ENCODE measurements around the gene PRSS56.

The PRSS56 gene

GRCh38 chr2:232479341-232480200 is 40.6 kb upstream of the PRSS56 start:
- H3K4me3 ChIP-seq (ENCODE audit: low read depth, low read length) = no peak overlapping the region
- no peak for TF ChIP-seq CTCF (IDR thresholded peaks at IDR 0.05; ENCODE audit: insufficient read depth, low read depth, low read length, missing control alignments)
- no peak for DNase-seq (ENCODE audit: low read depth)

GRCh38 chr2:232480201-232481190 is 39.7 kb upstream of the PRSS56 start:
- no peak for DNase-seq (ENCODE audit: low read depth)
- TF ChIP-seq CTCF (IDR thresholded peaks at IDR 0.05; ENCODE audit: insufficient read depth, low read depth, low read length, missing control alignments) = no peak

GRCh38 chr2:232481322-232482140 is 38.7 kb upstream of the PRSS56 start:
- no peak overlapping the region for H3K4me3 ChIP-seq (ENCODE audit: low read depth, low read length)
- no peak for DNase-seq (ENCODE audit: low read depth)
- TF ChIP-seq CTCF (IDR thresholded peaks at IDR 0.05; ENCODE audit: insufficient read depth, low read depth, low read length, missing control alignments) = no peak

More at GRCh38 chr2:232480201-232481190, 39.7 kb upstream of the PRSS56 start:
- no peak overlapping the region for H3K4me3 ChIP-seq (ENCODE audit: low read depth, low read length)

- H3K4me3 ChIP-seq (ENCODE audit: low read depth, low read length) = no peak overlapping the region
- no peak for TF ChIP-seq CTCF (IDR thresholded peaks at IDR 0.05; ENCODE audit: insufficient read depth, low read depth, low read length, missing control alignments)
- no peak for DNase-seq (ENCODE audit: low read depth)
Measured at GRCh38 chr2:232482301-232483238, 37.6 kb upstream of the PRSS56 start.

- H3K4me3 ChIP-seq (ENCODE audit: low read depth, low read length) = no peak overlapping the region
- no peak for DNase-seq (ENCODE audit: low read depth)
- no peak for TF ChIP-seq CTCF (IDR thresholded peaks at IDR 0.05; ENCODE audit: insufficient read depth, low read depth, low read length, missing control alignments)
Measured at GRCh38 chr2:232483311-232483922, 36.8 kb upstream of the PRSS56 start.
